AG04449 (cell line): Measurements from ENCODE around the gene CHORDC1.
A peak's percentile ranks its signal among the peaks of the same experiment; 100 is the strongest.

Experiments
- CTCF ChIA-PET: fragments of 350-600 bp; formaldehyde crosslinking; extraction: SDS; loops from one replicate; lab custom pipeline; 2021; ENCODE audit warnings: antibody characterized with exemption; lab: Yijun Ruan, JAX
- POLR2A ChIA-PET: fragments of 400-600, 350-600 bp; formaldehyde crosslinking; extraction: SDS; loops from one replicate; lab custom pipeline; 2020; ENCODE audit warnings: antibody characterized with exemption, inconsistent platforms; lab: Yijun Ruan, JAX
- DNase-seq: peaks from one replicate; pipeline ENCODE4 v3.0.0-alpha.2; 2010; ENCODE audit warnings: low read depth, low spot score
- H3K4me3 ChIP-seq: 2 replicates; pipeline ENCODE4 v1.5.1; 2011; ENCODE audit warnings: low read depth, mild to moderate bottlenecking, control low read depth, low read length
- CTCF ChIP-seq: IDR thresholded peaks from one replicate; pipeline ENCODE4 v1.5.1; 2011; ENCODE audit warnings: mild to moderate bottlenecking, moderate library complexity, low read length, control low read depth, inconsistent platforms; ENCODE audit not compliant: insufficient read depth; ENCODE audit errors: missing control alignments

Gene CHORDC1

GRCh38 chr11:90235526-90235925 is 12.7 kb upstream of the CHORDC1 start:
- DNase-seq = no peak
- CTCF ChIA-PET = interaction anchor here (1.5 kb wide), 1 partner anchor 31 kb away, joined by 5 read pairs; no protein-coding TSS in a partner anchor
- no peak for TF ChIP-seq CTCF
- POLR2A ChIA-PET = no interaction called here
- H3K4me3 ChIP-seq = no peak overlapping the region

GRCh38 chr11:90234977-90235376 is 12.1 kb upstream of the CHORDC1 start:
- POLR2A ChIA-PET = no interaction called here

GRCh38 chr11:90229791-90230190 is 6.9 kb upstream of the CHORDC1 start:
- POLR2A ChIA-PET = no interaction called here
- no peak overlapping the region for H3K4me3 ChIP-seq
- DNase-seq = no peak
- TF ChIP-seq CTCF = no peak
- CTCF ChIA-PET = interaction anchor here (1.6 kb wide), 1 partner anchor 25 kb away, joined by 5 read pairs; no protein-coding TSS in a partner anchor

More at GRCh38 chr11:90234977-90235376, 12.1 kb upstream of the CHORDC1 start:
- CTCF ChIA-PET = no interaction called here
- H3K4me3 ChIP-seq = no peak overlapping the region
- TF ChIP-seq CTCF = no peak
- DNase-seq = no peak

- TF ChIP-seq CTCF = no peak
- H3K4me3 ChIP-seq = no peak overlapping the region
- no peak for DNase-seq
- CTCF ChIA-PET = no interaction called here
- POLR2A ChIA-PET = no interaction called here
Observed at GRCh38 chr11:90228056-90228455, 5.2 kb upstream of the CHORDC1 start.

- CTCF ChIA-PET = interaction anchor here (1.0 kb wide), 1 partner anchor 18 kb away, joined by 3 read pairs; no protein-coding TSS in a partner anchor
- POLR2A ChIA-PET = interaction anchor here (0.6 kb wide), 1 partner anchor 18 kb away, joined by 3 read pairs; no protein-coding TSS in a partner anchor
- DNase-seq = no peak
- TF ChIP-seq CTCF = no peak
- H3K4me3 ChIP-seq = peak overlapping the region; percentile 80
Observed at GRCh38 chr11:90223248-90223585, 368 bp upstream of the CHORDC1 start.

- ChIA-PET POLR2A (no interaction called here), CTCF (interaction anchor here (1.5 kb wide), 1 partner anchor 17 kb away, joined by 6 read pairs; no protein-coding TSS in a partner anchor)
- peak overlapping the region; percentile 80 for H3K4me3 ChIP-seq
- no peak for DNase-seq
- no peak for TF ChIP-seq CTCF
Observed at GRCh38 chr11:90221803-90222458, 918 bp downstream of the CHORDC1 start.
